HEK293T (cell line): ENCODE measurements around the gene COL26A1.

ENCODE experiments used
- CTCF ChIA-PET: fragments of 350-600 bp; formaldehyde crosslinking; extraction: SDS; loops from one replicate; lab custom pipeline; 2021; ENCODE audit warnings: antibody characterized with exemption, inconsistent platforms; lab: Yijun Ruan, JAX
- POLR2A ChIA-PET: fragments of 350-600 bp; formaldehyde crosslinking; extraction: SDS; loops from one replicate; lab custom pipeline; 2020; ENCODE audit warnings: antibody characterized with exemption, inconsistent platforms; lab: Yijun Ruan, JAX
- DNase-seq: peaks from one replicate; pipeline ENCODE4 v3.0.0; 2012; ENCODE audit warnings: mixed read lengths; ENCODE audit errors: extremely low spot score
- ARNT ChIP-seq: fragments of 450-650 bp; IDR thresholded peaks from 2 replicates; pipeline ENCODE4 v1.6.1; 2017; ENCODE audit warnings: mild to moderate bottlenecking
- BHLHE40 ChIP-seq: fragments of 450-650 bp; IDR thresholded peaks from 2 replicates; pipeline ENCODE4 v1.6.1; 2016; ENCODE audit warnings: mild to moderate bottlenecking, moderate library complexity, borderline replicate concordance
- CTBP1 ChIP-seq: fragments of 450-650 bp; IDR thresholded peaks from 2 replicates; pipeline ENCODE4 v1.6.1; 2016; ENCODE audit warnings: borderline replicate concordance
- ELF4 ChIP-seq: fragments of 450-650 bp; IDR thresholded peaks from 2 replicates; pipeline ENCODE4 v1.6.1; 2017; ENCODE audit warnings: antibody characterized with exemption
- FOXA1 ChIP-seq: fragments of 450-650 bp; IDR thresholded peaks from 2 replicates; pipeline ENCODE4 v1.6.1; 2016; ENCODE audit warnings: mild to moderate bottlenecking
- FOXK2 ChIP-seq: fragments of 450-650 bp; IDR thresholded peaks from 2 replicates; pipeline ENCODE4 v1.6.1; 2016; ENCODE audit warnings: mild to moderate bottlenecking
- FOXM1 ChIP-seq: fragments of 450-650 bp; IDR thresholded peaks from 2 replicates; pipeline ENCODE4 v1.6.1; 2017; ENCODE audit warnings: mild to moderate bottlenecking, borderline replicate concordance
- HDGF ChIP-seq: fragments of 450-650 bp; IDR thresholded peaks from 2 replicates; pipeline ENCODE4 v1.6.1; 2017; ENCODE audit warnings: antibody characterized with exemption, borderline replicate concordance
- L3MBTL2 ChIP-seq: fragments of 450-650 bp; conservative IDR thresholded peaks from 2 replicates; pipeline ENCODE4 v1.6.1; 2016; ENCODE audit warnings: mild to moderate bottlenecking
- LEF1 ChIP-seq: fragments of 450-650 bp; IDR thresholded peaks from 2 replicates; pipeline ENCODE4 v1.6.1; 2017; ENCODE audit warnings: mild to moderate bottlenecking, borderline replicate concordance
- NFRKB ChIP-seq: fragments of 450-650 bp; IDR thresholded peaks from 2 replicates; pipeline ENCODE4 v1.6.1; 2016; ENCODE audit warnings: mild to moderate bottlenecking, moderate library complexity
- SP1 ChIP-seq: fragments of 450-650 bp; IDR thresholded peaks from 2 replicates; pipeline ENCODE4 v1.6.1; 2017
- SUZ12 ChIP-seq: fragments of 450-650 bp; IDR thresholded peaks from 2 replicates; pipeline ENCODE4 v1.6.1; 2016; ENCODE audit warnings: mild to moderate bottlenecking
- TARDBP ChIP-seq: fragments of 450-650 bp; IDR thresholded peaks from 2 replicates; pipeline ENCODE4 v1.6.1; 2016
- ZNF384 ChIP-seq: fragments of 450-650 bp; IDR thresholded peaks from 2 replicates; pipeline ENCODE4 v1.6.1; 2016
- TF ChIP-seq, protein P1 (sequence below): fragments of 450-650 bp; IDR thresholded peaks from 2 replicates; pipeline ENCODE4 v1.6.1; 2016

The COL26A1 gene

DNA sequence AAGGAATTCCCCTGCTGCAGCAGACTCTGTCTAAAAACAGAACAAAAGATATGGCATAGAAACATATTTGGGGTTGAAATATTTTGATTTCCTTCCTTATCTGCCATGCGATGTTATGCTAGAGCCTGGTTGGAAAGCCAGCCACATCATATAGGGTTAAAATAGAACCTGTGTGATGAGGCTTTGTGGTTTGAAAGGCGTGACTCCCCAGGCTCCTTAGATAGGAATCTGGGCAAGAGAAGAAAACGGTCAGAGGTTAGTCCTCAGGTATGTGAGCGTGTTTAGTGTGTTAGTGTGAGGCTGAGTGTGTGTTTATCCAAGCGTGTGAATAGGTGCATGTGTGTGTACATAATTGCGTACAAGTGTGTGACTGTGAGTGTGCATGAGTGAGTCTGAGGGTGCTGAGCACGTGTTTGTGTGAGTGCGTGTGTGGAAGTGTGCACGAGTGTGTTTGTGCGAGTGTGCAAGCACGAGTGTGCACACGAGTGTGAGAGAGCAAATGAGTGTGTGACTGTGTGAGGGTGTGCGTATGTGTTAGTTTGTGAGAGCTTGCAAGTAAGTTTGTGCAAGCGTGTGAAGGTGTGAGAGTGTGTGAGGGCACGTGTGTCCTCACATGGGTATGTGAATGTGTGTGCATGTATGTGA, 79.9 kb downstream of the COL26A1 start:
- no peak for DNase-seq
- ChIA-PET POLR2A (no interaction called here), CTCF (interaction anchor here (1.0 kb wide), 1 partner anchor 78 kb away, joined by 3 read pairs; no protein-coding TSS in a partner anchor)
- TF ChIP-seq FOXM1 (no peak), L3MBTL2 (no peak), ELF4 (no peak), ZNF384 (no peak), HDGF (no peak), TARDBP (no peak), NFRKB (no peak), ARNT (no peak), CTBP1 (no peak)

GRCh38 chr7:101450064-101450463, 87.4 kb downstream of the COL26A1 start:
- no peak for DNase-seq
- ChIA-PET POLR2A (interaction anchor here (0.6 kb wide), 1 partner anchor 129 kb away, joined by 3 read pairs; the partner anchor contains the start of gene IFT22), CTCF (interaction anchor here (0.6 to 0.9 kb wide), 2 partner anchors 10 to 134 kb away, joined by 3 to 4 read pairs; no protein-coding TSS in a partner anchor)
- no peak for TF ChIP-seq ARNT
- no peak for TF ChIP-seq TARDBP
- TF ChIP-seq LEF1: no peak
- no peak for TF ChIP-seq NFRKB
- no peak for TF ChIP-seq SP1
- TF ChIP-seq, protein P1, sequence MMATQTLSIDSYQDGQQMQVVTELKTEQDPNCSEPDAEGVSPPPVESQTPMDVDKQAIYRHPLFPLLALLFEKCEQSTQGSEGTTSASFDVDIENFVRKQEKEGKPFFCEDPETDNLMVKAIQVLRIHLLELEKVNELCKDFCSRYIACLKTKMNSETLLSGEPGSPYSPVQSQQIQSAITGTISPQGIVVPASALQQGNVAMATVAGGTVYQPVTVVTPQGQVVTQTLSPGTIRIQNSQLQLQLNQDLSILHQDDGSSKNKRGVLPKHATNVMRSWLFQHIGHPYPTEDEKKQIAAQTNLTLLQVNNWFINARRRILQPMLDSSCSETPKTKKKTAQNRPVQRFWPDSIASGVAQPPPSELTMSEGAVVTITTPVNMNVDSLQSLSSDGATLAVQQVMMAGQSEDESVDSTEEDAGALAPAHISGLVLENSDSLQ: 0 out of 2 replicates have a peak, but pooled peaks have one; percentile 20

DNA sequence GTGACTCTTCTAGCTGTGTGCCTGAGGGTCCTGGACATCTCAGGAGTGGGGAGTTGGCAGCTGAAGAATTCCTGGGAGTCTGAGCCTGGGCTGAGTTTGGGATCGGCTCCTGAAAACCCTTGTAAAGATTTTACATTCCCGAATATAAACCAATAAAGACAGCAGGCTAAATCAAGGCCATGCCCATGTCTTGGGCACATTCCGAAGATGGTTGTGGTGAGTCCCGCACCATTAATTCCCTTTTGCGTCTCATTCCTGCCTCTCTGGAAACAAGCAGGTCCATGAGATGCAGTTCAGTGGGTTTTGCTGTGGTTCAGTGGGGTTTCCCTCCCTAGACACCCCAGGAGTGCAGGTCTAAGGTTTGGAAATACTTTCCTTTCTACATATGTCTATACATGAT, 90.9 kb downstream of the COL26A1 start:
- no peak for TF ChIP-seq LEF1
- no peak for TF ChIP-seq TARDBP
- TF ChIP-seq SP1: no peak
- TF ChIP-seq CTBP1: no peak
- no peak for TF ChIP-seq FOXA1
- no peak for TF ChIP-seq FOXK2
- TF ChIP-seq FOXM1: no peak
- no peak for TF ChIP-seq ELF4
- TF ChIP-seq HDGF: no peak
- TF ChIP-seq, protein P1: no peak
- no peak for TF ChIP-seq ARNT
- TF ChIP-seq ZNF384: no peak
- TF ChIP-seq NFRKB: no peak
- no peak for TF ChIP-seq SUZ12
- TF ChIP-seq L3MBTL2: no peak
- no peak for TF ChIP-seq BHLHE40
- CTCF ChIA-PET: no interaction called here
- POLR2A ChIA-PET: no interaction called here
- no peak for DNase-seq

DNA sequence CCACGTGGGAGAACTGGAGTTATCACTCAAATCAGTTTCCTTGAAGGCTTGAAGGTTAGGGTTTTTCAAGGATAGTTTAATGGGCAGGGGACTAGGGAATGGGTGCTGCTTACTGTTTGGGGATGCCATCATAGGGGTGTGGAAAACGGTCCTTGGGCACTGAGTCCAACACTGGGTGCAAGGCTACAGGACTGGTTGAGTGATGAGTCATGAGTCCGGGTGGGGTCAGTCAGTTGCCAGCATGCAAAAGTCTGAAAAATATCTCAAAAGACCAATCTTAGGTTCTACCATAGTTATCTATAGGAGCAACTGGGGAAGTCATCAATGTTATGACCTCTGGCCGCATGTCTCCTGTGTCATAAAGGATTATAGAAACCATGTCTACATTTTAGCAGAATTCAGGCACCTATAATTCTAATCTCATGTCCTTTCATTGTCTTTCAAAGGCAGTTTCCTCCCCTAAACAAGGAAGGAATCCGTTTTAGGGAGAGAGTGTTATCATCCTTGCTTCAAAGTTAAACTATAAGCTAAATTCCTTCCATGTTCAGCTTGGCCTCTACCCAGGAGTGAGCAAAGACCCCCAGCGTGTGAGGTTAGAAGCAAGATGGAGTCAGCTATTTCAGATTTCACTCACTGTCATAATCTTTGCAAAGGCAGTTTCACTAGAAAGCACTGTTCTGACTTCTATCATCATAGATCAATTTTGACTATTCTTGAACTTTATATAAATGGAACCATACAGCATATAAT, 94.5 kb downstream of the COL26A1 start:
- no peak for DNase-seq
- POLR2A ChIA-PET: no interaction called here
- no peak for TF ChIP-seq BHLHE40
- no peak for TF ChIP-seq FOXA1
- TF ChIP-seq ARNT: no peak
- TF ChIP-seq CTBP1: no peak
- TF ChIP-seq FOXM1: no peak
- no peak for TF ChIP-seq SP1
- CTCF ChIA-PET: interaction anchor here (1.1 kb wide), 1 partner anchor 51 kb away, joined by 3 read pairs; no protein-coding TSS in a partner anchor

DNA sequence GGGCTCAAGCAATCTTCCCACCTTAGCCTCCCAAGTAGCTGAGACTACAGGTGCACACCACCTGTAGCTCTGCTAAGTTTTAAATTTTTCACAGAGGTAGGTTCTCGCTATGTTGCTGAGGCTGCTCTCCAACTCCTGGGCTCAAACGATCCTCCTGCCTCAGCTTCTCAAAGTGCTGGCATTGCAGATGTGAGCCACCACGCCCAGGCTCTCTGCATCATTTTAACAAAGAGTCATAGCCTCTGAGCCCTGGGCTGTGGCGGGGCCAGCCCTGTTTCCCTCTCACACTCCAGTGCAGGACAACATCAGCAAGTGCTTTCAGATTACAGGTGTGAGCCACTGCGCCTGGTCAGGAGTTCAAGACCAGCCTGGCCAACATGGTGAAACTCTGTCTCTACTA, 102.5 kb downstream of the COL26A1 start:
- ChIA-PET CTCF (no interaction called here), POLR2A (no interaction called here)
- no peak for TF ChIP-seq SP1
- no peak for TF ChIP-seq NFRKB
- TF ChIP-seq ZNF384: no peak
- no peak for TF ChIP-seq FOXM1
- TF ChIP-seq ELF4: no peak
- no peak for TF ChIP-seq FOXA1
- no peak for TF ChIP-seq TARDBP
- TF ChIP-seq LEF1: no peak
- TF ChIP-seq, protein P1: no peak
- no peak for TF ChIP-seq BHLHE40
- no peak for TF ChIP-seq L3MBTL2
- no peak for DNase-seq

GRCh38 chr7:101465576-101466196, 103.0 kb downstream of the COL26A1 start:
- POLR2A ChIA-PET: no interaction called here
- CTCF ChIA-PET: no interaction called here
- TF ChIP-seq TARDBP: no peak
- TF ChIP-seq NFRKB: no peak
- TF ChIP-seq ARNT: no peak
- TF ChIP-seq HDGF: no peak
- no peak for TF ChIP-seq L3MBTL2
- TF ChIP-seq SP1: no peak
- TF ChIP-seq BHLHE40: no peak
- TF ChIP-seq LEF1: no peak
- TF ChIP-seq, protein P1: no peak
- no peak for DNase-seq
